Stimulated activated CD4-positive, alpha-beta T cell treated with anti-CD3 and anti-CD28 coated beads, Interleukin-15, amount 100 ng/mL, for 1 hour (primary cell): Measurements from ENCODE around the gene TMEM174.
"Not testable (repeated sequence)": the region's sequence is repeated elsewhere in the genome, so short reads cannot be mapped to it uniquely, and the experiment has no call there.

Experiments
- DNase-seq, 2 donors: peaks; one replicate each; pipeline ENCODE4 v3.0.0-alpha.2; 2020; ENCODE audit warnings: low read depth in 1 of 2, low spot score in 1 of 2

The TMEM174 gene

DNA sequence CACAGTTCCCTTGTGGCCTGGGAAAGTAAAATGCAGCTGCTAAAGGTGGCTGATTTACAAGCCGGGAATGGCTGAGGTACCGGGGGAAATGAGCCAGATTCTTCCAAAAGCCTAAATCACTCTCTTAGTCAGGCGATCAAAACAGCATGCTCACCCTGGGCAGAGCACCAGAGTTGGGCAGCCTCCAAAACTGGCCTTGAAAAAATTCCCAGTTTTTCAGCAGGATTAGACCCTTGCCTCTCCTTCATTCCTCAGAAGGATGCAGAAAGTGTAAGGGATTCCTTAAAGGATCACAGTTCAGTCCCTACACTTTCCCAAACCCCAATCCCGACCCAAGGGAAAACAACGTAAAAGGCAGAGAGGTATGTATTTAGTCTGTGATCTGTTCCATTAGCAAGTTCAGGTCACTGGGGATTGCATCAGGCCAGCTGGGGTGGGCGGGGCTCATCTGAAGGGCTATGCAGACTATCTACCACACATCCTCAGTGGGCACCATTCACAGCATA lies 16.9 kb downstream of the TMEM174 start:
- DNase-seq: no peak

DNA sequence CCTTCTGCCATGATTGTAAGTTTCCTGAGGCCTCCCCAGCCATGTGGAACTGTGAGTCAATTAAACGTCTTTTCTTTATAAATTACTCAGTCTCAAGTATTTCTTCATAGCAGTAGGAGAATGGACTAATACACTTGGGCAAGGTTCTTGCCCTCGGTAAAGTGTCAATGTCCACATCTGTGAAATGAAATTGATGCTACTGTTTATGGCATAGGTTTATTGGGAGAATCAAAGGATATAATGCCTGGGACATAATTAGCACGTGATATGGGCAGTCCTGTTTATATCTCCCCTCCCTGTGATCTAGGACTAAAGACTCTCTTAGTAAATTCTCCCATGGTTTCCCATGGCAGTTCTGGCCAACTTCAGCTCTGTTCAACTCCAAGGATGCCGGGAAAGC lies 19.4 kb downstream of the TMEM174 start:
- DNase-seq: no peak

DNA sequence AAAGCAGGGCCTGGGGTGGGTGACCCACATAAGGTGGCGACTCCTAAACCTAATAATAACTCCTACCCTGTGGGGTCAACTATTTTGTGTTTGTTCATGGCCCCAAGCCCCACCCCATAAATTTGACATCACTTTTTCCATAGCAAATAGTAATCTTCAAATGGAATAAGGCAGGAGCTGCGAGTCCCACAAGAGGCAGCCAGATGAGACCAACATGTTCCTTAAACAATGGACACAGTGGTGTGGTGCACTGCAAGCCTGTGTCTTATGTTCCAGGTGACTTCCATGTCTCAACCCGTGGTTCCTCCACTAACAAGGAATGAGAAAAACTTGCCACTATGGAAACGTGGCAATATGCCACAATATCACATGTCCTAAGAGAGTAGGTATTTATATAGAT lies 20.6 kb downstream of the TMEM174 start:
- no peak for DNase-seq

DNA sequence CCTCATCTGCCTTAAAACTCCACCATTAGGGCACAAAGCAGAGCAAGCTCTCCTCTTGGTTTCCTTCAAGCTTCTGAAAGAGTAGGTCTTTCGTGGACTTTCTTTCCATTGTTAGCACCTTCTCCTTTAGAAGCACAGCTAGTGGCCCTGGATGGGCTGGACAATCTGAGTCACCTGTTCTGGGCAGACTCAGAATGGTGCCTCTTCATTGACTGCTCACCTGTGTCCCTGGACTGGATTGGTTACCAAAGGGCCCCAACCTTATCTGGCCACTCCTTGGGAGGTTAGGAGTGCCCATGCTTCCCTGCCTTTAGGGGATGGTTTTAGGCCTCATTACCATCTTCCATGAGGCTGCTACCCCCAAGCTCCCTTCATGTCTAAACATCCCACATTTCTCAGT lies 23.2 kb downstream of the TMEM174 start:
- no peak for DNase-seq

DNA sequence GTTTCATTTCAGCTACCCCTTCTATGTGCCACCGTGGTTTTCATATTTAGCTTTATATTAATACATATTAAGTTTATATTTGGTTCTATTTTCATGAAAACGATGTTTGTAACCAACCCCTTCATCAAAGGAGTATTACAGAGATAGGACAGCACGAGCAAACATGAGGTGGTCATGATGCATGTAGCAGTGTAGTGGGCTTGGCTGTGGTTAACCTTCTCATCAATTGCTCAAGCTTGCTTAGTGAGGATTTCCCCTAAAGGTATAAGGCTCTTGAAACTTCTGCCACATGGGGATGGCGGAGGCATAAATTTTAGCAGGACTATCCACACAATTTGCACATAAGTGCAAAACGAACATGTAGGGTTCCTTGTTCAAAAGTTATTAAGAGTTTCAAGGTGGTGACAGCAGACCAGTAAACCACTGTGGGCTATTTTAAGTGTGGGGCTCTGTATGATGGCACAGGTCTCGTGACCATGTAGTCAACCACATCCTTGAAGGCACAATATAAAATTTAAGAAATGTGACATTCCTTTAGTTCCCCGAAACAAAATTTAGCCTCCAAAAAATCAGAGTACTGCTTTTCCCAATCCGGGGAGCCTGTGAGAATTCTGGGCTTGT lies 24.8 kb downstream of the TMEM174 start:
- DNase-seq: no peak

DNA sequence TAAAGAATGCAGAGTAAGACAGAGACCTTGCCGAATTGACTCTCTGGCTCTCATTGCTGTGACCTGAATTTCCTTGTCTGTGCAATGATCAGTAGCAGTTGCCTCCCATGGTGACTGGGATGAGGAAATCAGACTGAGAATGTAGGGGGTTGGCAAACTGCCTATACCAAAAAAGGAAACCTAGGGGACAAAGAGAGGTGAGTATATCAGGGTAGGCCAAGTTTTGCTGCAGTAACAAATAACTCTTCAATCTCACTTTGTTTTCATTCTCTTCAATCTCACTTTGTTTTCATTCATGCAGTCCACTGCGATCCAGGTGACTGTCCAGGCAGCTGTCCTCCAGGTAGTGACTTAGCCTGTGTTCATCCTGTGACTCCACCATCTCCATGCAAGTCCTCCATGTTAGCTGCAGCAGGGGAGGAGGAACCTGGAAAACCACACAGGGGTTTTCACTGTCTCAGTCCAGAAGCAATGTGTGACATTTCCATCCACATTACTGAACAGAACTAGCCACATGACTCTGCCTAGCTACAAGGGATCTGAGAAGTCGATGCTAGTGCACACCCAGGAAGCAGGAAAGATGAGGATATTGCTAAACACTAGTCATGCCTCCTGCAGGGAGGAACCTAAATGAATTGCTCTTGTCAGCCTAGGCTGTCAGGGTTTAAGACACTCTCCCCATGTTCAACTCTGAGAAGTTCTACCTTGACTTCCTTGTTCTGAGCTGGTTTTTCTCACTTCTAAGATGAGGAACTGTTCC lies 26.0 kb downstream of the TMEM174 start:
- DNase-seq: no peak

DNA sequence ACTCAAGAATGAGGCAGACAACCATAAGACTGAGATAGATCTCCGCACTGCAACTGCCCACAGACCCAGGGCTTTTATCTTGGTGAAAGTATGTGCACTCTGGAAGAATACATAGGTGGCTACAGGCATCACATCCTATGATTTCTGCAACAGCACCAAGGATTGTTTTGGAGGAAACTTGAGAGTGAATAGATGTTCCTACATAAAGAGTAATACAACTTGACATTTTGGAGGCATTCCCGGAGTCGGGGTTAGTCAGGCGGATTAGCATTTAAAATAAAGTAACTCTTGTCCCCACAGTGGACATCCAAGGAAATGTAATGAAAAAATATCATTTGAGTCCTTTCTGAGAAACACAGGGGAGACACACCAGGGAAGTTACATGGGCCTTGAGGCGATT lies 26.7 kb downstream of the TMEM174 start:
- DNase-seq: no peak

DNA sequence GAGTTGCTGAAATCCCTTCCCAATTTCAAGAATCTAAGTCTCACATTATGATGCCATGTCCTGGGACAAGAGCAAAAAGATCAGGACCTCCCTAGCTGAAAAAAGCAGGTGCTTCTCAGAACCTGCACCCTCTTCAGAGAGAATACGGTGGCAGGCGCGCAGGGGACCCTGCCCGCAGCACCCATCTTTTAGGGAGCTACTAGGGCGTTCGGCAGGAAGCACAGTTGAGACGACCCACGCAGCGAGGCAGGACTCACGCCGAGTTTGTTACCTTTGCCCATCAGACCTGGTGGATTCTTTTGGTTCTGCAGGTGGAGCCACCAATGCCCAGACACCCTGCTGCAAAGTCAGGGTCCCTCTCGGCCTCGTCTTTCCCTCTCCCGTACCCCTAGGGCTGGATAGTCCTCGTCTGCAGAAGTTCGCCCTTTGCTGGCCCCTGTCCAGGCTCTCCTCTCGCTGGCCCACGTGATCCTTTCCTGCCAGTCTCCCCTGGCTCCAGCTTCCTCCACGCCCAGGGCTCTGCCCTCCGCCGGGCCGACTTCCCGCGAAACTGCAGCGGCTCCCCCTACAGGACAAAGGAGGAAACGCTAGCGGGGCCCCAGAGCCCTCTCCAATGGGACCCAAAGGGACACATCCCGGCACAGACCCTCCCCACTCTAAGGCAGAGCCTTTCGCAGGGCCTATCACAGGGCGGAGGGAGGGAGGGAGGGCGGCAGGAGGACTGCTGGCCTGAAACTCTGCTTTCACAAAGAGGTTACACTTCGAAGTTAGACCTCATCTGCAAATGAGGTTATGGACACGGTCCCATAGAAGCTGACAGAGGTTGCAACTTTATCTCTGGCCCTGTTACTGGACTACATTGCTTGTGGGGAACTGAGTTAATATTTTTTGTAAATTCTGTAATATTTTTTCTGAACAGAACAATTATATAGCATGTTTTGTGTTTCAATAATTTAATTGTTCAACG lies 28.8 kb downstream of the TMEM174 start:
- peak; percentile 32 to 64 for DNase-seq

DNA sequence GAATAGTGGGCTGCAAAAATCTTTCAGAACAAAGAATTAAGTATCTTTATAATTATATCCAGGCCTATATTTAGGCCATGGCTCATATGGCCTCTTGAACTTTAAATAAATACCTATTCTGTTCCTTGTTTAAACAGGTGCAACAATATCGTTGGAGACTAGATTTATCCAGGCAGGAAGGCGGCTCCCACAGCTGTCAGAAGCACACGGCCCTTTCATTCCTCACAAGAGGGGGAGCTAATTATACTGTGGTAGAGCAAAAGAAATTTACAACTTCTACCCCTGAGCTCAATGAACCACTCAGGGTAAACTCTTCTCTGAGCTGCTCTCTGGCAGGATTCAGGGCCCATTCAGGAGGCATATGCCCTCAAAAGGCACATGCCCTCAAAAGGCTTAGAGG lies 31.3 kb downstream of the TMEM174 start:
- no peak for DNase-seq

DNA sequence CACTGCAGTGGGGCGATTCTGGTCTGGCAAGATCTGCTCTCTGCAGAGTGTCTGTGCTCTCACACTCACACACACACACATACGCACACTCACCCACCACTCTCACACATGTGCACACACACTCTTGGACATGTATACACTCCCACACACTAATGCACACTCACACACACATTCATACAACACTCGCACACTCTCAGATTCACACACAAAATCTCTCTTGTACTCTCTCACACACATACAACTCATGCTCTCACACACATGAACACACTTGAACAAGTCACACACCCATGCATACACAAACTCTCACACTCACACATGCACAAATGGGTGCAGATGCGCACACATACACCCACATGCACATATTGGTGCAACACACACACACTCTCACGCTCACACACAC lies 31.7 kb downstream of the TMEM174 start:
- DNase-seq: no peak

DNA sequence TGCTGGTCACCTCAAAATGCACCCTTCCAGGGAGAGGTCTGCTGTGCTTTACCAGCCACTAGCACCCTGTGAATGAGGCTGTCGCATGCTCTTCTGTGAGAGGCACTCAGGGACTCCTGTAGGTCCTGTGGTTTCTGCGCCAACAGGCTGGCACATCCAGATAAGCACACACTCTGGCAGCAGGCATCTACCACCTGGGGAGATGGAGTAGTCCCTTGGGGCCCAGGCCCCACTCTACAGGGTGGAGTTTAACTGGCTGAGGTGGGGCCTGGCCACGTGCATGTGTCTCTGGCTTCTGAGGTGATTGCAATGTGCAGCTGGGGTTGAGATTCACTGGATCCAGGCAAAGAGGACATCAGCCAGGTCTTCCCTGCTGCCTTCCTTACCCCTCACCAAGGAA lies 32.3 kb downstream of the TMEM174 start:
- DNase-seq: no peak

DNA sequence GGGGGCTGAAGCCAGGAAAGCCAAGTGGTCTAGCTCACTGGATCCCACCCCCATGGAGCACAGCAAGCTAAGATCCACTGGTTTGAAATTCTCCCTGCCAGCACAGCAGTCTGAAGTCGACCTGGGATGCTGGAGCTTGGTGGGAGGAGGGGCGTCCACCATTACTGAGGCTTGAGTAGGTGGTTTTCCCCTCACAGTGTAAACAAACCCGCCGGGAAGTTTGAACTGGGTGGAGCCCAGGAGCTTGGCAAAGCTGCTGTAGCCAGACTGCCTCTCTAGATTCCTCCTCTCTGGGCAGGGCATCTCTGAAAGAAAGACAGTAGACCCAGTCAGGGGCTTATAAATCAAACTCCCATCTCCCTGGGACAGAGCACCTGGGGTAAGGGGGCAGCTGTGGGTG lies 34.2 kb downstream of the TMEM174 start:
- DNase-seq: not testable (repeated sequence)

DNA sequence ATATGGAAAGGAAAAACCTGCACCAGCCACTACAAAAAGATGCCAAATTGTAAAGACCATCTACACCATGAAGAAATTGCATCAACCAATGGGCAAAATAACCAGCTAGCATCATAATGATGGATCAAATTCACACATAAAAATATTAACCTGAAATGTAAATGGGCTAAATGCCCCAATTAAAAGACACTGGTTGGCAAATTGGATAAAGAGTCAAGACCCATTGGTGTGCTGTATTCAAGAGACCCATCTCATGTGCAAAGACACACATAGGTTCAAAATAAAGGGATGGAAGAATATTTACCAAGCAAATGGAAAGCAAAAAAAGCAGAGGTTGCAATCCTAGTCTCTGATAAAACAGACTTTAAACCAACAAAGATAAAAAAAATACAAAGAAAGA lies 36.1 kb downstream of the TMEM174 start:
- DNase-seq: not testable (repeated sequence)

DNA sequence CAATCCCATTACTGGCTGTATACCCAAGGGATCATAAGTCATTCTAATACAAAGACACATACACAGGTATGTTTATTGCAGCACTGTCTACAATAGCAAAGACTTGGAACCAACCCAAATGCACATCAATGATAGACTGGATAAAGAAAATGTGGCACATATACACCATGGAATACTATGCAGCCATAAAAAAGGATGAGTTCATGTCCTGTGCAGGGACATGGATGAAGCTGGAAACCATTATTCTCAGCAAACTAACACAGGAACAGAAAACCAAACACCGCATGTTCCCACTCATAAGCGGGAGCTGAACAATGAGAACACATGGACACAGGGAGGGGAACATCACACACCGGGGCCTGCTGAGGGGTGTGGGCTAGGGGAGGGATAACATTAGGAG lies 39.7 kb downstream of the TMEM174 start:
- not testable (repeated sequence) for DNase-seq

DNA sequence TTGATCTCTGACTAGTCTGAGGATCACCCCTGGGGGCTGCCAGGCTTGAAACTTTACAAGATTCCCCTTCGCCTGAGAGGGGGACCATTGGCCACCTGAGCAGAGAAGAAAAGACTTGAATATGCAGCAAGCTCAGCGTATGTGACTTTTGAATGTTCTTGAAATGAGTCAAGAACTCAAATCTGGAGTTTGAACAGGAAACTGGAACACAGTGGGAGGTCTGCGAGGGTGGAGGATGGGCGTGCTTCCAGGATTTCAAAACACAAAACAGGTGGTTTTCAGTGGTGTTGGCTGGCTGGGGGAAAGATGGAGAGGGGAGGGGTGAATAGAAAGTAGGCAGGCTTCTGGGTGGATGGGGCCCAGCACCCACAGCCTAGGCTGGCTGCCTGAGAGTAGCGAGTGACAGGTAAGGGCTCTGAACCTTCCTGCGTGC lies 40.6 kb downstream of the TMEM174 start:
- DNase-seq: no peak

DNA sequence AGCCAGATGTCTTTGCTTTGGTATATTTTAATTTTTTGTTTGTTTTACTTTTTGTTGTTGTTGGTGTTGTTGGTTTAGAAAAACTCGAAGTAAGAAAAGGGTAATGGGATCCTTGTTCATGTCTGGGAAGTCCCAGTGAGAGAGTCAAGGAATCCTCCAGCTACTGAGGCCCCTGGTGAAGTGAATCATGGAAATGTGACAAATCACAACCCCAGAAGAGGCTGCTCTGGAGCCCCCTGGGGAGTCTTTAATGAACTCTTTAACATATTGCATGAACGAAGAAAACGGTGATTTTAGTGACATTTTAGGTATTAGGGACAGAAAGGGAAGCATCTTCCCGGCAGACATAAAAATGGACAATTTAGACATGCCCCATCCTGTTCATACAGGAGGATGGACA lies 41.3 kb downstream of the TMEM174 start:
- DNase-seq: no peak

DNA sequence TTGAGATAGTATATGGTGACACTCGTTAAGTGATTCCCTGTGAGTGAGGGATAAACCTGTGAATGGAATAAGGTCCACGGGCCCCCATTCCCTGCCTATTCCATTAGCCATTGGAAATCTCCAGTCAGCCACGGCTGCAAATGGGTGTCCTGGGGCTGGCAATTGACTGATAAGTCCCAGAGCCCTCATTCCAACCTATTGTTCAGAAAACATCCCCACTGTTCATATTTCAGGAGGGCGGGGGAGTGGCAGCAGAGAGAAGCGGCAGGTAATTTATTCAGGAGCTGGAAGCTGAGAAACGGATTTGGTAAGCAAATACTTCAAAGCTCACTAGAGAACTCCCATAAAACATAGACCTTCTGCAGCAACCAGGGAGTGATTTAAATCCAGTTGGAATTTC lies 42.0 kb downstream of the TMEM174 start:
- DNase-seq: no peak

DNA sequence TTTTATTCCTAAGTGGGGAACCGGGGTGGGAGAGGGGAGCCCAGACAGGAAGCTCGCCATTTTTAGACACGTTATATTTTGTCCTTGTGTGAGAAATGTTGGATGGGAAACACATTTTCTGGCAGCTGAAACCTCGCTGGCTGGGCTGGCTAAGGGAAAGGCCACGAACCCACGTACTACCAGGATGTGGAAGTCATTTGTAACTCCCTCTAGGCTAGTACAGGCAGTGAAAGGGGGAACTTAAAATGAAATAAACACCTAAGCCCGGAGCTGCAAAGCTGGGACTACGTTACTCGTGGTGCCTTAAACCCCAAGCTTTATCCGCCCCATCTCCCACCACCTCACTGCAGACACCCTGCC lies 42.5 kb downstream of the TMEM174 start:
- DNase-seq: no peak

DNA sequence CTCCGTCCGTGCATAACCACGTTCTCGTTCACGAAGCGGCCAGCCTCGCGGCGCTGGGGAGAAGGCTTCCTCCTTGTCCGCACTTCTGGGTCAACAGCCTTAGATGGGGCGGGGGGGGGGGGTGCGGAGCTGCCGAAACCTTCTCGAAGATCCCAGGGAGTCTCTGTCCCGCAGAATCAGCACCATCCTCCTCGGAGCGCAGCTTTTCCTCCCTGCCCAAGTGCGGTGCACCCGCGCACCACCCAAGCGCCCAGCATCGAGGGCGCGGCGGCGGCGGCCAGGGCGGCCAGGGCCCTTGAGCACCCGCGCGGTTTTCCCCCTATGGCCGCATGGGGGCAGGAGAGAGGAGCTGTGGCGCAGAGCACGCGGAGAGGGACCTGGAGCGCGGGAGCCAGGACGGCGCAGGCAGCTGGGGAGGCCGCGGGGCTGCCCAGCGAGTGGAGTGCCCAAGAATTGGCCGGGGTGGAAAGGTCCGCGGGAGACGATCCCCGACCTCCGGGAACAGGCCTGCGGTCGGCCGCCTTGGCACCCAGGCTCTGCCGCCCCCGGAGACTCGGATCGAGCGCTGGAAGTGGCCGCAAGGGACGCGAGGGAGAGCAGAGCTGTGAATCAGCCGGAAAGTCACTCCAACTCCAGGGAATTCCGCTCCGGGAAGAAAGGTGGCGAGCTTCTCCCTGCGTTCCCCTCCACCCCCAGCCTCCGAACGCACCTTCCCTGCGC lies 43.1 kb downstream of the TMEM174 start:
- peak in 1 of 2 donors; percentile 53 for DNase-seq

DNA sequence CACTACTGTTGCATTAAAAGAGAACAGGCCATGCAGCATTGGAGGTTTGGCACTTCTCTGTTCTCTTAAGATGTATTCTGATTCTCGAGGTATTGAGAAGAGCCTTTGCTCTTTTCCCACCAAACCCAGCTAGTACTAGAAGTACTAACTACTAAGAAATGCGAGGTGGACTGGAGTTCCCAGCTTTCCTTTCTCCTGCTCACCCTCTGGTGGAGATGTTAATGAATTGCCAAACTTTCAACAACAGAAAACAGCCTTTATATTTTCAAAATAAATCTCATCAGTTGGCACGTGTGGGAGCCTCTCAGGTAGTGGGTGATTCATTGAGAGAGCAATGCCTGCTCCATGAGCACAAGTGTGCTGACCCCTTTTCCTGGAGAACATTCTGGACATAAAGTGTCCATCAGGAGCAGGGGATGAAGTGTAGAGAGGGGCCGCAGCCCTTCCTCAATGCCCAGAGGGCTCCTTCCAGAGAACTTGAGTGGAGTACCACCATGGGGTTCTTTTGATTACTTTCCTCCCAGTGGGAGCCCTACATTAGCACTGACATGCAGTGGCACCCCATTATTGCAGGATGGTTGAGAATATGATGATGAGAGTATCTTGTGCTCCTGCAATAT lies 45.7 kb downstream of the TMEM174 start:
- no peak for DNase-seq

DNA sequence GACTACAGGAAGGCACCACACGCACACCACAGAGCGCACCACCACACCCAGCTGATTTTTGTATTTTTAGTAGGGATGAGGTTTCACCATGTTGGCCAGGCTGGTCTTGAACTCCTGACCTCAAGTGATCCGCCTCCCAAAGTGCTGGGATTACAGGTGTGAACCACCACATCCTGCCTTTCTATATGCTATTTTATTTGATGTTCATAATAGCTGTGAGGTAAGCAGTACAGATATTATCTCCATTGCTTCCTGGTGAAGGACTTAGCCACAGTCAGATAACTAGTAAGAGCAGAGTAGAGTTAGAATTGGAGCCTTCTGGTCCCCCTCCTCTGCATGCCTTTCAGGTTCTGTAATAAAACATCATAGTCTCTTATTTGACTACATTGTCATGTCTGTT lies 46.3 kb downstream of the TMEM174 start:
- not testable (repeated sequence) for DNase-seq
